Left cardiac atrium (tissue), 4 donors: ENCODE data around the gene SECISBP2L. TPM values are rescaled to one million over a fixed set of nuclear protein-coding genes. Genes with fewer than 3 reads are reported as not detected.

Experiments
- ATAC-seq, 2 donors: fragments of 200-7000 bp; cut with Tn5 transposase; one replicate each; pipeline ENCODE4 v1.9.1; 2020; ENCODE audit warnings: mild to moderate bottlenecking in 2 of 2, moderate library complexity in 2 of 2
- DNase-seq: peaks from one replicate; pipeline ENCODE4 v3.0.0-alpha.2; 2020
- intact Hi-C, 2 donors: fragments of 100-400 bp; cut with DNase I; formaldehyde crosslinking; loops; one replicate each; pipeline versions ENCODE4 v1.14.1 to v1.15.1; 2022 to 2023
- total RNA-seq, 2 donors: library from RNA; stranded (reverse); fragmentation: NEBNext Ultra II Directional; extraction: Animal tissue kit (Norgen Biotek cat#: 25700); gene quantifications; one replicate each; pipeline ENCODE4 v1.2.1, GENCODE V29; 2021
- donor health status: DM: no; HTN: yes; CAD: no.
- donor health status: DM: no; HTN: yes; CAD: no; lungs with severe emphysema.
- donor health status: DM: yes; HTN: yes; CAD: no.
- donor health status: Dilated cardiomyopathy.

SECISBP2L gene
- total RNA-seq, 2 donors from 2014 or later, result 30.5 to 35.0 TPM

DNA sequence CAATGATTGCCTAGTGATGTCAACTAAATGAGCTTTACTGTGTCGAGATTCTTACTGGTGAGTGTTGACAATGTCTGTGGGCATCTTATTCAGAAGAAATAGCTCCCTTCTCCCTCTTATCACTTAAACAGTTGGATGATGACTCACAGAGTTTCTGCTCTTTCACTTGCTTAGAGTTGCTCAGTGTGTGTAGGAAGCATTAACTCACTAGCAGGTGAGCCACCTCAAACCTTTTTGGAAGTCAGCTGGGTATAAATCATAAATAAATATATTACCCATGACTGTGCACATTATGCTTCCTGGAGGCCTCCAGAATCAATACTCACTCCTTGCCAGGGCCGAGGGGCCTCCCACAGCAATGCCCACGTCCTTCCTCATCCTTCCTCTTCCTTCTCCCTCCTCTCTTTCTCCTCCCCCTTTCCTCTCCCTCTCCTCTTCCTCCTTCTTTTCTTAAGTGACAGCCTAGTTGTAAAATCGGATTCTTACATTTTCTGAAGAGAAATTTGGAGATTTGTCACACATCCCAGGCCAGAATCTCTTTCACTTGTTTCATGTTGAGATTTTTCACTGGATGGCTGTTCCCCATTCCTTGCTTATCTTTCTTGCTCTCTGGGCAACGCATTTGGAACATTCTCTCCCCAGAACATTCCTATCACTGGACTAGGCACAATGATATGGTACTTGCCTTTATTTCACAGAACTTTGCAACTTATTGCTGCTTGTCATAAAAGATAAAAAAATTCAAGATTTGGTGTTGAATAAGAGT lies 100.0 kb downstream of the SECISBP2L start:
- DNase-seq (no peak), ATAC-seq (peak; percentile 64 to 96)
- intact Hi-C loops, result no loop called here

DNA sequence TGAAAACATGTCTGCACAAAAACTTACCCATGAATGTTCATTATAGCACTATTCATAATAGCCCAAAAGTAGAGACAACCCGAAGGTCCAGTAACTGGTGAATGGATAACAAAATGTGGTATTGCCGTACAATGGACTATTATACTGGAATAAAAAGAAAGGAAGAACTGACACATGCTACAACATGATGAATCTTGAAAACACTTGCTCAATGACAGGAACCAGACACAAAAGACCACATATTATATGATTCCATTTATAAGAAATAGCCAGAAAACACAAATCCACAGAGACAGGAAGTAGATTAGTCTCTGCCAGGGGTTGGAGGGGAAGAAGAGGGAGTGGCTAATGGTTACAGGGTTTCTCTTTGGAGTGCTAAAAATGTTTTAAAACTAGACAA lies 100.9 kb downstream of the SECISBP2L start:
- DNase-seq (no peak), ATAC-seq (peak; percentile 39 to 72)
- intact Hi-C loops, result no loop called here

DNA sequence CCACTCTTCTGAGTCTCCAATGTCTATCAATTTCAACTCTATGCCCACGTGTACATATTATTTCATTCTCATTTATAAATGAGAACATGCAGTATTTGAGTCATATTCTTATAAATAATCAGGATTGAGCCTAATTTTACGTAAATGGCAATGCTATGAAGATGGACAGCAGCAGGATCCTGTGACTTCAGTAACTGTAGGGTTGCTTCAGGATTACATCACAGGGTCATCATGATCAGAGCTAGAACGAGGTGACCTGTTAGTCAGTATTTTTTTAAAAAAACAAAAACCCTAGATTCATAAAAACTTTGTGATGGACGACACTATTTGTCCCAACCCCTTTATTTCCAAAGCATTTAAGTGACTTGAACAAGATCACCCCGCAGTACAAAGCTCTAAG lies 104.3 kb downstream of the SECISBP2L start:
- no peak for ATAC-seq

DNA sequence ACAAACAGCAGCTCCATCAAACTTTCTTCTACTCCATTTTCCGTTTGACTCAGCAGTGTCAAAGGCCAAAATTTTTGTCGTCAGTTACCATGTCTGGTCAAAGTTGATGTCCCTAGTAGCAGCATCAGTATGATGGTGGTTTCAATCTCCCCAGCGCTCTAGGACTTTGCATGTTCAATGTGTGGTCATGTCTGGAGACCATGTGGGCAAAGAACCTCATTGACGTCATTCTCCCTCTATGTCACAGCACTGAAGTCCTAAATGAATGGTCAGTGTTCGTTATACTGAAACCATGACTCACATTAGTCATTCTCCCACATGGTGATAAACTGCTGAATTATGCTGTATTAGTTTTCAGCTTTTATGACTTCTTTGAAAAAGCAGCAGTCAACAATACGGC lies 105.7 kb downstream of the SECISBP2L start:
- intact Hi-C loops, result no loop called here
- DNase-seq (no peak), ATAC-seq (no peak)

More for the DNA sequence above, 104.3 kb downstream of the SECISBP2L start:
- no peak for DNase-seq
- intact Hi-C loops, result no loop called here

DNA sequence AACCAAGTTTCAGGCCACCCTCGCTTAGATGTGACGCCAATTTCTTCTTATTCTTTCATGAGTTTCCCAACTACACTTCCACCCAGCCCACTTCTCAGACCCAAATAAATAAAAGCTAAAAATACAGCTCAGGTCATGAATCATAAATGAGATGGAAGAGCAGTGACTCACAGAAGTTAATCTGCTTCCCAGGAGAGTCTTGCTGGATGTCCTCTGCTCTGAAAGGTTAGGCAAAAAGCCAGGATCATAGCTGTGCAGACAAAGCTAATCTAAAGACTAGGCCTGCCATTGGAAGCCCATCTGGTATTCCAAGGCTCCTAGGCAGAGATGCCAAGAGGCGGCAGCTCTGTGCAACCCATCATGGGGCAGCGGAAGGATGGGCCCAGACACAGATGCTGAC lies 106.6 kb downstream of the SECISBP2L start:
- ATAC-seq, result peak; percentile 19 to 93
- DNase-seq, result no peak
- intact Hi-C loops, result no loop called here

Other genes with a start within 250 kb of the SECISBP2L start
- 1 to 10 TPM; 2.1 to 4.2 TPM for gene CEP152, start 235.4 kb downstream of the SECISBP2L start, total RNA-seq
- 100 to 1,000 TPM; 201 to 233 TPM for gene EID1, start 168.3 kb downstream of the SECISBP2L start, total RNA-seq
- gene SHC4, start 82.5 kb downstream of the SECISBP2L start, total RNA-seq, result 1 to 10 TPM; 1.8 TPM
- 10 to 100 TPM; 60.3 to 70.9 TPM for gene COPS2, start 109.2 kb upstream of the SECISBP2L start, total RNA-seq
- 10 to 100 TPM; 30.1 to 32.1 TPM for gene GALK2, start 123.8 kb upstream of the SECISBP2L start, total RNA-seq